ENCODE measurements around the gene MPDU1.
"Not testable (repeated sequence)": the region's sequence is repeated elsewhere in the genome, so short reads cannot be mapped to it uniquely, and the experiment has no call there.

The MPDU1 gene

GRCh38 chr17:7580604-7581575, 2.8 kb upstream of the MPDU1 start:
- DNase-seq: peak; percentile 60 to 68
- TF ChIP-seq GATA1 (IDR thresholded peaks at IDR 0.05; ENCODE audit: low read depth, low read length): no peak
- TF ChIP-seq POLR2A (IDR thresholded peaks at IDR 0.05; ENCODE audit: low read length): no peak

DNA sequence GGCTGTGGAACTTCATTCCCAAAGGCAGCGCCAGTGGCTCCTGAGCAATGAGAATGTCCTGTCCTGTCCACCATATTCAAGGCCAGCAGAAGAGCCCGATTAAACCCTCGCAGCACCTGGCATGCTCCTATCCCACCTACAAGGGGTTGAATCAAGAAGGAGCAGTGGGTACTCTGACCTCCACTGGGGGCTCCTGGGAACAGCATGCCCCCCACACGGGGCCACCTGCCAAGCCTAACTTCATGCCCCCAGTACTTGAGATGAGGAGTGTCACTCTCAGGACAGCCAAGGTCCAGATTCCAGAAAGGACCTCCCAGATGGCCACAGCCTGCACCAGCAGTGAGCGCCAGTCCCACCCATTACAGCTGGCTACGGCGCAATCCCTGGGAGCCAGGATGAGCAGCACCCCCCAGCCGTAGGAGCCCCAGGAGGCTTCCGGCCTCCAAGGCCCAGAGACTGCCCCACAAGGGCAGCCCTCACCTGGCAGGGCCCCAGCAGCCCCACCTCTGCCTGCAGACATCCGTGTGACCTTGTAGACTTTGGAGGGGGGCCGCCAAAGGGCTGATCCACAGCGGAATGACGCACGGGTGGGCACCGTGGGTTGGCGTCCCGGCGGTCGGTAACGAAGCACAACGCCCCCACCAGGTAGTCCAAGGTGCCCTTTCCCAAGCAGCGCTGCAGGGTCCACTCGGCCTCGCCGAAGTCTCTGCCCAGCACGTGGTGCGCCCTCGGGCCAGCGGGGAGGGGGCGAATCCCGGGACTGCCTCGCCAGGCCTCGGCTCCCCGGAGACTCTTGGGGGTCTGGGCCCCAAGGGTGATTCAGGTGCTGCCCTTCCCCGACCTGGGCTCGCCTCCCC, 1.0 kb upstream of the MPDU1 start:
- no peak for DNase-seq
- no peak for TF ChIP-seq GATA1 (IDR thresholded peaks at IDR 0.05; ENCODE audit: low read depth, low read length)
- TF ChIP-seq POLR2A (IDR thresholded peaks at IDR 0.05; ENCODE audit: low read length): no peak

DNA sequence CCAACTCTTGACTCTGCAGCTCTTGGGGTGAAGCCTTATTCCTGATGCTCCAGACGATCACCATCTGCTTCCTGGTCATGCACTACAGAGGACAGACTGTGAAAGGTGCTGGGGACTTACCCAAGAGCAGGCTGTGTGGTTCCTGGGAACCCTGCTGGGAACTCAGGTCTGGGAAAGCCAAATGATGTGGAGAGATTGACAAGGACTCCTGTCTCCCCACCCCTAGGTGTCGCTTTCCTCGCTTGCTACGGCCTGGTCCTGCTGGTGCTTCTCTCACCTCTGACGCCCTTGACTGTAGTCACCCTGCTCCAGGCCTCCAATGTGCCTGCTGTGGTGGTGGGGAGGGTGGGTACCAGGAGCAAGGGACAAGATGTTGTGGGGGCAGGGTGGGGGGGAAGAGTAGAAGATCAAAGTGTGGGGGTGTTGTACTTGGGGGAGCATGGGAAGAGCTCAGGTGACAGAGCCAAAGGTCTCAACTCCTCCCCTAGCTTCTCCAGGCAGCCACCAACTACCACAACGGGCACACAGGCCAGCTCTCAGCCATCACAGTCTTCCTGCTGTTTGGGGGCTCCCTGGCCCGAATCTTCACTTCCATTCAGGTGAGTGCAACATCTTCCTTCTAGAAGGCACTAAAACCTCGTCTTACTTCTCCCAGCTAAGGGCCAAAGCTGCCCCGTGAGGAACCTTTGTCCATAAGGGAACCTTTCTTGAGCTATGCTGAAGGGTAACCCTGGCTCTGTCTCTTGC, 3.2 kb downstream of the MPDU1 start:
- DNase-seq: peak; percentile 48 to 50
- TF ChIP-seq POLR2A (IDR thresholded peaks at IDR 0.05; ENCODE audit: low read length) (no peak), GATA1 (IDR thresholded peaks at IDR 0.05; ENCODE audit: low read depth, low read length) (no peak)

DNA sequence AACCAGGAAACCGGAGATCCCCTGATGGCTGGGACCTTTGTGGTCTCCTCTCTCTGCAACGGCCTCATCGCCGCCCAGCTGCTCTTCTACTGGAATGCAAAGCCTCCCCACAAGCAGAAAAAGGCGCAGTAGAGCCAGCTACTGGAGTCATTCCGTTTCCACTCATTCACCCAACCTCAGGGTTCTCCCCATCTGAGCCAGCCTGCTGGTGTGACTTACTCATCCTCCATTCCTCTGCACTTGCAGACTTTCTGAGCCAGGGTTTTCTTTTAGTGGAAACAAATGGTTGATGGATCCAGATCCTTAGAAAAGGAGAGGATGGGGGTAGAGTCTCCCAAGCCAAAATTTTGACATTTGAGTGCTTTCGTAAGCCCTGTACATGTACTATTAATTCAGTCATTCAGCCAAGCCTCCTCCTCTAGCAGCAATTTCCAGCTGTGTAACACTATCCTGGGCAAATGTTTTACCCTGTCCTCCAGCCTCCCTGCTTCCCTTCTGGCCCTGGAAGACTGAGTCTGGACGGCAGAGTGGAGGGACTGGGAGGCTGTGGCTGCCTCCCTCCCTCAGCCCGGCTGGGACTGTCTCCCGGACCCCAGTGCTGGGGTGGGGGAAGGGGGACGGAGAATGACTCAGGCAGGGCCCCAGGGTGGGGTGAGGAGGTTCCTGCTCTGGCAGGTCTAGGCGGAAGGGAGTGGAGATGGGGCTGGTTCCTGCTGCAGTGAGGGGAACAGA, 3.9 kb downstream of the MPDU1 start:
- TF ChIP-seq POLR2A (IDR thresholded peaks at IDR 0.05; ENCODE audit: low read length): no peak
- no peak for TF ChIP-seq GATA1 (IDR thresholded peaks at IDR 0.05; ENCODE audit: low read depth, low read length)
- DNase-seq: peak; percentile 50 to 64

DNA sequence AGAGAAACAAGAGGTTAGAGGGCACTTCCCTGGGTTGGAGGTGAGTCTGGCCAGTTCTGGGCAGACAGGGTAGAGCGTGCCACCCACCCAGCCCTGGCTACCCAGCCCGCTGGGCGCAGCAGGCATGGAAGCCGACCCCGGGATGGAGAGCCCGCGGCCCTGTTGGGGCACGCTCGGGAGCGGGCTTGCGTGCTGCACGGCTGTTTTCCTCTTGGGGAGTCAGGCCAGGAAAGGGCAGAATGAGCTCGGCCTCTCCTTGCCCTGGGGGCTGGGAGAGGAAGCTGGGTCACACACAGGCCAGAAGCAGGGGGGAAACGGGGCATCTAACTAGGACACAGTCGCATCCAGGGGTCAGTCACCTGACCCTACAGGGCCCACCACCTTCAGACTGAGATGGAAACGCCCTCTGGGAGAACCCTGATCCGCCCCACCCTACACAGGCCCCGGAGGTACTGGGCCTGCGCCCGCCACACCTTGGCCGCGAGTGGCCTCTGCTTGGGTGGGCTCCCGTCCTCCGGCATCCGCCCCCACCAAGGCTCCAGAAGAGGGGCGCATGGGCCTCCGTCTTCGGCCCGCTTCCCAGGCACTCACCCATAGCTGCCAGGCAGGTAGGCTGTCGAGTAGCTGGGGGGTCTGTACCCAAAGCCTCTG, 5.0 kb downstream of the MPDU1 start:
- TF ChIP-seq POLR2A (IDR thresholded peaks at IDR 0.05; ENCODE audit: low read length) (no peak), GATA1 (IDR thresholded peaks at IDR 0.05; ENCODE audit: low read depth, low read length) (no peak)
- DNase-seq: no peak

DNA sequence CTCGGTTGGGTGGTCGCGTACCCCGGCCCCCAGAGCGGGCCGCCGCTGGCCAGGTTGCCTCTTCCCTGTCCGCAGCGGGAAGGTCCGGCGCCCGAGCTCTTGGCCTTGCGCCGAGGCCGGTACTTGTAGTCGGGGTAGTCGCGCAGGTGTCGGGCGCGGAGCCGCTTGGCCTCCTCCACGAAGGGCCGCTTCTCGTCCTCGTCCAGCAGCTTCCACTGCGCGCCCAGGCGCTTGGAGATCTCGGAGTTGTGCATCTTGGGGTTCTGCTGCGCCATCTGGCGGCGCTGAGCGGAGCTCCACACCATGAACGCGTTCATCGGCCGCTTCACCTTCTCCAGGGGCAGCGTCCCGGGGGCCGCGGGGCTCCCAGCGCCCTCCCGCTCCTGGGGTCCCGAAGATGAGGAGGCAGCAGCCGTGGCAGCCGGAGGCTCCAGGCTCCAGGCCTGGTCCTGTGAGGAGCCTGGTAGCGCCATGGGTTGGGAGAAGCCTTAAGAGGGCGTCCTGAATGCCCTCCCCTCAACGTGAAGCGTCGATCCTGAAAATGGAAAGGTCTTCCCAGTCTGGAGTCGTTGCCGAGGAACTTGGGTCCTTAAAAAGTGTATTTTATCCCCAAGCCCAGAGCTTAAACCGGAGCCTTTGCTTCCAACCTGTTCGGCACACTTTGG, 5.7 kb downstream of the MPDU1 start:
- peak; percentile 88 to 91 for DNase-seq
- TF ChIP-seq POLR2A (IDR thresholded peaks at IDR 0.05; ENCODE audit: low read length): peak; percentile 27
- TF ChIP-seq GATA1 (IDR thresholded peaks at IDR 0.05; ENCODE audit: low read depth, low read length): no peak

DNA sequence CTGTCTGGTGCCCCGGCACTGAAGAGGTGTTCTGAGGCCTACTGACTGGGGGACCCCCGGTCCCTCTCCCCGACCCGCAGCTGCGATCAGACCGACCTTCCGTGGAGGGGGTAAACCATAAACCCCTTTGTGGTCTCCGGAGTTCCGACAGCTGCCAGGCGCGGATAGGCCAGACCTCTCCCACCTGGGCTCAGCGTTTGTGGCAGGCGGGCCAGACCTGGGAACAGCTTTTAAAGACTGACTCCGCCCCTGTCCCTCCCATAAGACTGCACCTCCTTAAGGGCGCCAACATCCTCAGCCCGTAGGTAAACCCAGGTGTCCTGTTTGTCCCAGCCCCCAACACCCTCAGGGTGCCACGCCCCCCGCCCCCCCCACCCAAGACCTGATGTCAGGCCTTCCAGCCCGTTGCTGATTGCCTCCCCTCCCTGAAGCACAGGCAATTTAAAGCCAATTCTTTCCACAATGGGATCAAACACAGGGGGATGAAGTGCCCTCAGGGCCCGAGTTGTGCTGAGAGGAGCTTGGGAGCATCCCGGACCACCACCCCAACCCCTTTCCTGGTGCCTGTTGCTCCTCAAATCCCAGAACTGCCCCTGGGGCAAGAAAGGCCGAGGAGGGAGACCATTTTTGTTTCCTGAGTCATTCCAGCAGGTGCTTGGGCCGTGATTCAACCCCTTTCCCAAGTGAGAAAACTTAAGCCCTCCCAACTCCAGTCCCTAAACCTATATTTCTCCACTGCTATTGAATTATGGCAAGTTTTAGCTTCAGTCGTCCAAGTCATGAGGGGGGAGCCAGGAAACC, 6.4 kb downstream of the MPDU1 start, which contains the start of gene SOX15:
Gene SOX15 (minus strand): TSS at position 204 of the 801 bp plus-strand sequence. CDS start 418 bp downstream, outside the sequence.
- TF ChIP-seq GATA1 (IDR thresholded peaks at IDR 0.05; ENCODE audit: low read depth, low read length) (no peak), POLR2A (IDR thresholded peaks at IDR 0.05; ENCODE audit: low read length) (no peak)
- no peak for DNase-seq

DNA sequence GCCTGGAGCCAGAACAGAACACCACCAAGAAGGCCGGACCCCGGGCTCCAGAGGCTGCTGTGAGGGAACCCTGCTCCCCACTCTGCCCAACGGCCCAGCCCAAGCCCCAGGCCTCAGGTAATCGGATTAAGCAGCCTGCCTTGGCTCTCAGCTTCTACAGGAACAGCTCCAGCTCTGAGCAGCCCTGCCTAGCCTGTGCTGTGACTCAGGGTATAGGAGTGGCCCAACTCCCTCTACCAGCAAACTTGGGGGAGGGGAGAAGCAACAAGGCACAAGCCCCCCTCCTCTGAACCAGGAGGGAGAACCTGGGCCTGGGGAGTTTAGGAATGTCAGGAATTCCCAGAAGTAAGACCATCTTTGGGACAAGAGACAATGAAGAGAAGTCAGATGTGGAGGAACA, 7.1 kb downstream of the MPDU1 start:
- DNase-seq: no peak
- no peak for TF ChIP-seq GATA1 (IDR thresholded peaks at IDR 0.05; ENCODE audit: low read depth, low read length)
- no peak for TF ChIP-seq POLR2A (IDR thresholded peaks at IDR 0.05; ENCODE audit: low read length)

DNA sequence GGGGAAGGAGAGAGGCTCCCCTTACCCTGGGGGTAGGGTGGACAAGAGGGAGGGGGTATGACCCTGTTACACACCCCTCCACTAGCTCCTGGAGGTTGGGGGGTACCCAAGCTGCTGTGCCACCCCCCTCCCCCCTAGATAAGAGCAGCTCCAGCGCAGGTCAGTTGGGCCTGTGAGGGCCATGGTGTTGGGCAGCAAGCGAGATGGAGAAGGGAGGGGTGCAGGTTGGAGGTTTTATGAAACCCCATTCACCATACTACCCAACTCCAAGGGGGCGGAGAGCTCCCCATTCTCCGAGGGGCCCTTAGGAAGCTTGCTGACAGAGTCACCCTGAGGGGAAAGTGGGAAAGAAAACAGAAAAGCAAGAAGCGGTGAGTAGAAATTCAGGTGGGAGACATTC, 7.9 kb downstream of the MPDU1 start:
- no peak for TF ChIP-seq GATA1 (IDR thresholded peaks at IDR 0.05; ENCODE audit: low read depth, low read length)
- TF ChIP-seq POLR2A (IDR thresholded peaks at IDR 0.05; ENCODE audit: low read length): no peak
- no peak for DNase-seq

GRCh38 chr17:7592422-7593021, 8.9 kb downstream of the MPDU1 start:
- no peak for DNase-seq

GRCh38 chr17:7593296-7593695, 9.6 kb downstream of the MPDU1 start:
- no peak for TF ChIP-seq POLR2A (IDR thresholded peaks at IDR 0.05; ENCODE audit: low read length)
- TF ChIP-seq GATA1 (IDR thresholded peaks at IDR 0.05; ENCODE audit: low read depth, low read length): no peak
- DNase-seq: no peak

More at GRCh38 chr17:7592422-7593021, 8.9 kb downstream of the MPDU1 start:
- TF ChIP-seq POLR2A (IDR thresholded peaks at IDR 0.05; ENCODE audit: low read length): no peak
- TF ChIP-seq GATA1 (IDR thresholded peaks at IDR 0.05; ENCODE audit: low read depth, low read length): no peak

- not testable (repeated sequence) for DNase-seq
Observed at GRCh38 chr17:7597561-7597960, 13.9 kb downstream of the MPDU1 start.

All from erythroblast (primary cell).